MM.1S (cell line): Measurements from ENCODE around the gene CCM2L.

Experiments
- DNase-seq: peaks from one replicate; pipeline ENCODE4 v3.0.0-alpha.2; 2015
- H2AFZ ChIP-seq: fragments of 300-600 bp; sonication (generic); 2 replicates; pipeline ENCODE4 v1.6.0; 2016; ENCODE audit warnings: antibody characterized with exemption, low read length
- H3F3A ChIP-seq: fragments of 300-600 bp; sonication (generic); 2 replicates; pipeline ENCODE4 v1.6.1; 2016; ENCODE audit warnings: mild to moderate bottlenecking, antibody characterized with exemption, low read length, moderate library complexity, mixed read lengths; ENCODE audit not compliant: insufficient read depth
- H3K27ac ChIP-seq: fragments of 300-600 bp; sonication (generic); 2 replicates; pipeline ENCODE4 v1.5.1; 2016; ENCODE audit warnings: mild to moderate bottlenecking, low read length
- H3K27me3 ChIP-seq: fragments of 300-600 bp; sonication (generic); replicated peaks from 2 replicates; pipeline ENCODE4 v1.6.0; 2016; ENCODE audit warnings: low read length; ENCODE audit not compliant: insufficient read depth
- H3K36me3 ChIP-seq: fragments of 300-600 bp; sonication (generic); replicated peaks from 2 replicates; pipeline ENCODE4 v1.6.1; 2016; ENCODE audit warnings: mild to moderate bottlenecking, low read length, mixed read lengths; ENCODE audit not compliant: insufficient read depth
- H3K4me1 ChIP-seq: fragments of 300-600 bp; sonication (generic); 2 replicates; pipeline ENCODE4 v1.6.1; 2016; ENCODE audit warnings: low read length, mixed read lengths
- H3K4me2 ChIP-seq: fragments of 300-600 bp; sonication (generic); 2 replicates; pipeline ENCODE4 v1.6.0; 2016; ENCODE audit warnings: low read depth, low read length
- H3K4me3 ChIP-seq: fragments of 300-600 bp; sonication (generic); 2 replicates; pipeline ENCODE4 v1.5.1; 2016; ENCODE audit warnings: low read length, mixed read lengths
- H3K79me2 ChIP-seq: fragments of 300-600 bp; sonication (generic); 2 replicates; pipeline ENCODE4 v1.6.1; 2016; ENCODE audit warnings: mixed run types, low read length, mixed read lengths
- H3K9ac ChIP-seq: fragments of 300-600 bp; sonication (generic); 2 replicates; pipeline ENCODE4 v1.6.1; 2016; ENCODE audit warnings: low read length, mixed read lengths
- H3K9me2 ChIP-seq: fragments of 300-600 bp; sonication (generic); replicated peaks from 2 replicates; pipeline ENCODE4 v1.6.1; 2016; ENCODE audit warnings: mild to moderate bottlenecking, low read length, mixed read lengths; ENCODE audit not compliant: insufficient read depth
- H3K9me3 ChIP-seq: fragments of 300-600 bp; sonication (generic); replicated peaks from 2 replicates; pipeline ENCODE4 v1.6.1; 2016; ENCODE audit warnings: mild to moderate bottlenecking, low read length, mixed read lengths; ENCODE audit not compliant: insufficient read depth
- H4K20me1 ChIP-seq: fragments of 300-600 bp; sonication (generic); 2 replicates; pipeline ENCODE4 v1.6.1; 2016; ENCODE audit warnings: mild to moderate bottlenecking, low read length, moderate library complexity, mixed read lengths; ENCODE audit not compliant: insufficient read depth
- CTCF ChIP-seq: fragments of 300-600 bp; sonication (generic); IDR thresholded peaks from 2 replicates; pipeline ENCODE4 v1.5.1; 2016; ENCODE audit warnings: antibody characterized with exemption, low read length, mixed read lengths
- EZH2 ChIP-seq: fragments of 300-600 bp; sonication (generic); optimal IDR thresholded peaks from 2 replicates; pipeline ENCODE3; 2017; ENCODE audit warnings: low read depth, mild to moderate bottlenecking, antibody characterized with exemption, low read length, mixed read lengths
- EZH2phosphoT487 ChIP-seq: fragments of 300-600 bp; sonication (generic); IDR thresholded peaks from 2 replicates; pipeline ENCODE4 v1.6.1; 2018; ENCODE audit warnings: antibody characterized with exemption, low read length

The CCM2L gene

GRCh38 chr20:32051720-32052089 lies 41.5 kb downstream of the CCM2L start:
- Histone ChIP-seq H3K36me3 (no peaks in the 10 kb centered on the region), H3K9me3 (no peaks in the 10 kb centered on the region), H3K4me2 (peak overlapping the region; percentile 78), H3K9ac (no peak overlapping the region), H3K27ac (no peak overlapping the region), H2AFZ (no peak overlapping the region), H3K79me2 (no peaks in the 10 kb centered on the region), H3K9me2 (no peaks in the 10 kb centered on the region), H4K20me1 (no peaks in the 10 kb centered on the region), H3K4me1 (peaks cover 7% of the 10 kb centered on the region; the same call in 1 of the 2 replicates), H3F3A (no peaks in the 10 kb centered on the region), H3K27me3 (peaks cover 74% of the 10 kb centered on the region), H3K4me3 (peak overlapping the region; percentile 36; the same call in 1 of the 2 replicates)
- no peak for DNase-seq
- TF ChIP-seq EZH2phosphoT487 (no peak), CTCF (no peak), EZH2 (peak; percentile 92)

GRCh38 chr20:32052090-32052777 lies 42.0 kb downstream of the CCM2L start, which contains the start of gene HCK:
Gene HCK (plus strand): TSS chr20:32052242.
- Histone ChIP-seq H3K27ac (no peak within 1 kb of the TSS), H3K36me3 (no peaks in the 10 kb centered on the region), H3K9me2 (no peaks in the 10 kb centered on the region), H2AFZ (no peak within 1 kb of the TSS), H4K20me1 (no peaks in the 10 kb centered on the region), H3K4me3 (peak within 1 kb of the TSS; percentile 36), H3K4me2 (peak within 1 kb of the TSS; percentile 78), H3K9me3 (no peaks in the 10 kb centered on the region), H3K27me3 (peaks cover 80% of the 10 kb centered on the region), H3K4me1 (peaks cover 7% of the 10 kb centered on the region; the same call in 1 of the 2 replicates), H3K9ac (no peak within 1 kb of the TSS), H3K79me2 (no peaks in the 10 kb centered on the region), H3F3A (no peaks in the 10 kb centered on the region)
- DNase-seq = no peak
- no peak for TF ChIP-seq CTCF
- no peak for TF ChIP-seq EZH2phosphoT487
- TF ChIP-seq EZH2 = no peak

GRCh38 chr20:32052778-32053362 lies 42.6 kb downstream of the CCM2L start:
- Histone ChIP-seq H4K20me1 (no peaks in the 10 kb centered on the region), H3K4me3 (0 out of 2 replicates have a peak overlapping the region, but pooled peaks have one; percentile 36), H3K4me1 (peaks cover 7% of the 10 kb centered on the region; the same call in 1 of the 2 replicates), H3F3A (no peaks in the 10 kb centered on the region), H3K9ac (no peak overlapping the region), H3K36me3 (no peaks in the 10 kb centered on the region), H3K79me2 (no peaks in the 10 kb centered on the region), H3K27me3 (peaks cover 86% of the 10 kb centered on the region), H2AFZ (no peak overlapping the region), H3K9me3 (no peaks in the 10 kb centered on the region), H3K27ac (no peak overlapping the region), H3K4me2 (peak overlapping the region; percentile 78; the same call in 1 of the 2 replicates), H3K9me2 (no peaks in the 10 kb centered on the region)
- no peak for TF ChIP-seq EZH2phosphoT487
- no peak for TF ChIP-seq CTCF
- TF ChIP-seq EZH2 = no peak
- DNase-seq = no peak
